GM13976 (cell line): ENCODE data around the gene PLEKHG4B.

Experiments
- DNase-seq: peaks from one replicate; pipeline ENCODE4 v3.0.0; 2012; ENCODE audit warnings: low spot score
- CTCF ChIP-seq: IDR thresholded peaks from 2 replicates; pipeline ENCODE4 v1.5.1; 2012; ENCODE audit warnings: borderline replicate concordance, mild to moderate bottlenecking; ENCODE audit not compliant: insufficient read depth; ENCODE audit errors: extremely low read depth, missing control alignments, control extremely low read depth
- in situ Hi-C: fragments of 300-500 bp; cut with MboI; formaldehyde crosslinking; loops from one replicate; pipeline ENCODE4 v1.12.0; 2022; ENCODE audit warnings: low sequenced_read_pairs, mixed read lengths, inconsistent platforms; ENCODE audit not compliant: unreplicated experiment

Gene PLEKHG4B

GRCh38 chr5:180286-180918, 88.4 kb downstream of the PLEKHG4B start:
- no peak for DNase-seq
- in situ Hi-C loops = no loop called here

GRCh38 chr5:181160-181559, 89.2 kb downstream of the PLEKHG4B start:
- TF ChIP-seq CTCF = no peak
- in situ Hi-C loops = no loop called here
- no peak for DNase-seq

More at GRCh38 chr5:180286-180918, 88.4 kb downstream of the PLEKHG4B start:
- no peak for TF ChIP-seq CTCF

GRCh38 chr5:181566-181965, 89.6 kb downstream of the PLEKHG4B start:
- TF ChIP-seq CTCF = no peak
- no peak for DNase-seq
- in situ Hi-C loops = no loop called here

GRCh38 chr5:182126-182525, 90.2 kb downstream of the PLEKHG4B start:
- DNase-seq = no peak
- in situ Hi-C loops = no loop called here
- TF ChIP-seq CTCF = no peak

GRCh38 chr5:184471-184870, 92.5 kb downstream of the PLEKHG4B start:
- in situ Hi-C loops = no loop called here
- no peak for TF ChIP-seq CTCF
- no peak for DNase-seq

GRCh38 chr5:185095-186070, 93.4 kb downstream of the PLEKHG4B start:
- no peak for DNase-seq
- TF ChIP-seq CTCF = no peak
- in situ Hi-C loops = no loop called here
